Fibroblast of lung (primary cell): ENCODE results near the gene SAP130.

ENCODE experiments used
- EZH2 ChIP-seq: IDR thresholded peaks from 2 replicates; pipeline ENCODE4 v1.5.1; 2012; ENCODE audit warnings: low read length, control low read depth, mild to moderate bottlenecking; ENCODE audit errors: missing control alignments
- TF ChIP-seq, protein P1 (sequence below), 2 donors: IDR thresholded peaks in 1 of 2; conservative IDR thresholded peaks in 1 of 2; 1 replicate in 1 of 2; 2 replicates in 1 of 2; pipeline ENCODE4 v1.5.1; 2011 to 2012; ENCODE audit warnings: low read length in 2 of 2, control low read depth in 1 of 2, inconsistent platforms in 1 of 2, low read depth in 1 of 2, mild to moderate bottlenecking in 1 of 2

DNA sequence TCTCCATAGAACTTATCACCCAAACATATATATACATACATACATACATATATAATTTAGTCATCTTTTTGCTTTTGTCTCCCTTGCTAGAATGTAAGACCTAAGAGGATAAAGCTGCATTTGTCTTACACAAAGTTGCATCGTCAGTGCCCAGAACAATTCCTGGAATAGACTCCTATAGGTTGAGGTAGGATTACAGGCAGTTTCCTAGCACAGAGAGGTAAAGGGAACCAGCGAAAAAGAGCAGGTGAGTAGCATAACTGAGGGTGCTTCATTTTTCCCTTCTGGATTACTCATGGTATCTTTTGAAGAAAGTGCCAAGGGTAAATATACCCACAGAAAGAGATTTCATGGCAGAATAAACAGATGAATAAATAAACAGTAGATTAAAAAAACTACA is 74.0 kb downstream of the SAP130 start:
- no peak for TF ChIP-seq EZH2
- TF ChIP-seq, protein P1, sequence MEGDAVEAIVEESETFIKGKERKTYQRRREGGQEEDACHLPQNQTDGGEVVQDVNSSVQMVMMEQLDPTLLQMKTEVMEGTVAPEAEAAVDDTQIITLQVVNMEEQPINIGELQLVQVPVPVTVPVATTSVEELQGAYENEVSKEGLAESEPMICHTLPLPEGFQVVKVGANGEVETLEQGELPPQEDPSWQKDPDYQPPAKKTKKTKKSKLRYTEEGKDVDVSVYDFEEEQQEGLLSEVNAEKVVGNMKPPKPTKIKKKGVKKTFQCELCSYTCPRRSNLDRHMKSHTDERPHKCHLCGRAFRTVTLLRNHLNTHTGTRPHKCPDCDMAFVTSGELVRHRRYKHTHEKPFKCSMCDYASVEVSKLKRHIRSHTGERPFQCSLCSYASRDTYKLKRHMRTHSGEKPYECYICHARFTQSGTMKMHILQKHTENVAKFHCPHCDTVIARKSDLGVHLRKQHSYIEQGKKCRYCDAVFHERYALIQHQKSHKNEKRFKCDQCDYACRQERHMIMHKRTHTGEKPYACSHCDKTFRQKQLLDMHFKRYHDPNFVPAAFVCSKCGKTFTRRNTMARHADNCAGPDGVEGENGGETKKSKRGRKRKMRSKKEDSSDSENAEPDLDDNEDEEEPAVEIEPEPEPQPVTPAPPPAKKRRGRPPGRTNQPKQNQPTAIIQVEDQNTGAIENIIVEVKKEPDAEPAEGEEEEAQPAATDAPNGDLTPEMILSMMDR (conservative IDR thresholded peaks at IDR 0.05 in 1 of 2, IDR thresholded peaks at IDR 0.05 in 1 of 2; ENCODE audit: low read depth in 1 of 2, low read length in 2 of 2) = no peak
